HepG2 (cell line): ENCODE measurements around the gene CSNK1D. TPM values are rescaled to one million over a fixed set of nuclear protein-coding genes. Genes with fewer than 3 reads are reported as not detected.

Source experiments
- ATRX ChIP-seq: sonication (generic); formaldehyde crosslinking; IDR thresholded peaks from 2 replicates; pipeline ENCODE4 v1.4.0; 2020; ENCODE audit warnings: missing genetic modification reagents, borderline replicate concordance
- CENPBD1 ChIP-seq: sonication (generic); formaldehyde crosslinking; IDR thresholded peaks from 2 replicates; pipeline ENCODE4 v1.8.0; 2022; ENCODE audit warnings: missing genetic modification reagents, low read depth, mild to moderate bottlenecking, borderline replicate concordance
- EEA1 ChIP-seq: sonication (generic); formaldehyde crosslinking; IDR thresholded peaks from 2 replicates; pipeline ENCODE4 v1.5.1; 2020; ENCODE audit warnings: mild to moderate bottlenecking, missing genetic modification reagents, borderline replicate concordance
- EHMT2 ChIP-seq: fragments of 200-600 bp; sonication (generic); IDR thresholded peaks from 2 replicates; pipeline ENCODE4 v1.7.0; 2017; ENCODE audit warnings: antibody characterized with exemption, low read depth, low read length, borderline replicate concordance
- FOXO4 ChIP-seq: sonication (generic); formaldehyde crosslinking; conservative IDR thresholded peaks from 2 replicates; pipeline ENCODE4 v1.8.1; 2023; ENCODE audit warnings: missing genetic modification reagents
- HES4 ChIP-seq: sonication (generic); formaldehyde crosslinking; IDR thresholded peaks from 2 replicates; pipeline ENCODE4 v1.9.0; 2021; ENCODE audit warnings: mild to moderate bottlenecking, missing genetic modification reagents, borderline replicate concordance
- PLRG1 ChIP-seq: fragments of 450-650 bp; conservative IDR thresholded peaks from 2 replicates; pipeline ENCODE4 v1.6.1; 2016
- RARA ChIP-seq: IDR thresholded peaks from 2 replicates; pipeline ENCODE4 v1.6.1; 2016; ENCODE audit warnings: missing genetic modification reagents, missing compliant biosample characterization
- TOPORS ChIP-seq: sonication (generic); formaldehyde crosslinking; IDR thresholded peaks from 2 replicates; pipeline ENCODE4 v1.8.0; 2023; ENCODE audit warnings: mild to moderate bottlenecking, missing genetic modification reagents
- ZBTB40 ChIP-seq, 2 experiments: fragments of 450-650 bp in 1 of 2; sonication (generic) in 1 of 2; formaldehyde crosslinking in 1 of 2; IDR thresholded peaks; 2 replicates each; pipeline versions ENCODE4 v1.6.1 to v1.8.0; 2016 to 2022; ENCODE audit warnings: antibody characterized with exemption in 1 of 2, mild to moderate bottlenecking in 1 of 2, missing genetic modification reagents in 1 of 2
- ZNF136 ChIP-seq: sonication (generic); formaldehyde crosslinking; IDR thresholded peaks from 2 replicates; pipeline ENCODE4 v1.8.1; 2022; ENCODE audit warnings: low read depth, mild to moderate bottlenecking, moderate library complexity, missing genetic modification reagents
- ZNF570 ChIP-seq: sonication (generic); formaldehyde crosslinking; IDR thresholded peaks from 2 replicates; pipeline ENCODE4 v1.4.0; 2020; ENCODE audit warnings: mild to moderate bottlenecking, missing genetic modification reagents, borderline replicate concordance
- ZNF615 ChIP-seq: sonication (generic); formaldehyde crosslinking; IDR thresholded peaks from 2 replicates; pipeline ENCODE4 v1.5.0; 2020; ENCODE audit warnings: mild to moderate bottlenecking, missing genetic modification reagents, borderline replicate concordance
- ZNF792 ChIP-seq: IDR thresholded peaks from 2 replicates; pipeline ENCODE4 v1.6.1; 2016
- ZSCAN31 ChIP-seq: sonication (generic); formaldehyde crosslinking; IDR thresholded peaks from 2 replicates; pipeline ENCODE4 v1.5.0; 2020; ENCODE audit warnings: low read depth, mild to moderate bottlenecking, missing genetic modification reagents
- ZSCAN9 ChIP-seq: IDR thresholded peaks from 2 replicates; pipeline ENCODE4 v1.6.1; 2016; ENCODE audit warnings: borderline replicate concordance
- polyA plus RNA-seq, 8 experiments: library from polyadenylated mRNA; depleted of rRNA in 3 of 8; stranded (reverse) in 7 of 8; unstranded in 1 of 8; fragments of >200 nt; fragmentation: Illumina TruSeq in 4 of 8; extraction: Trizol in 4 of 8; gene quantifications; 2 replicates each; pipeline versions ENCODE4 v1.2.1 to v1.2.3, GENCODE V29; 2011 to 2016; ENCODE audit warnings: low read depth in 4 of 8, missing spikeins in 1 of 8, mixed read lengths in 1 of 8; ENCODE audit not compliant: insufficient read depth in 1 of 8
- total RNA-seq, 5 experiments: library from RNA; depleted of rRNA; stranded (reverse); fragments of >200 nt; fragmentation: Illumina TruSeq; extraction: Trizol; gene quantifications; 2 replicates each; pipeline ENCODE4 v1.2.3, GENCODE V29; 2016; ENCODE audit warnings: low read depth in 1 of 5

CSNK1D gene
- total and polyA plus RNA-seq, 2 of the 13 experiments (the other 11 are each of a cell fraction or from before 2014, with no cell fraction given): 31.5 to 128 TPM

GRCh38 chr17:82216301-82217119 lies 57.0 kb downstream of the CSNK1D start (continued):
- no peak; the same call in 1 of the 2 replicates for TF ChIP-seq ZNF570 (CRISPR knock-in tag)
- TF ChIP-seq ZSCAN9 (CRISPR knock-in tag): no peak
- 0 out of 2 replicates have a peak, but pooled peaks have one; percentile 10 for TF ChIP-seq EEA1
- TF ChIP-seq ZNF615 (CRISPR knock-in tag): no peak
- TF ChIP-seq ATRX: no peak
- TF ChIP-seq ZBTB40 (IDR thresholded peaks at IDR 0.05): no peak
- TF ChIP-seq ZBTB40 (CRISPR knock-in tag; IDR thresholded peaks at IDR 0.05): no peak
- 0 out of 2 replicates have a peak, but pooled peaks have one; percentile 14 for TF ChIP-seq HES4 (CRISPR knock-in tag)
- no peak for TF ChIP-seq ZNF136 (CRISPR knock-in tag)
- TF ChIP-seq TOPORS (CRISPR knock-in tag): no peak
- TF ChIP-seq CENPBD1 (CRISPR knock-in tag): no peak
- peak; percentile 98 for TF ChIP-seq RARA (CRISPR knock-in tag)
- 0 out of 2 replicates have a peak, but pooled peaks have one; percentile 21 for TF ChIP-seq FOXO4 (CRISPR knock-in tag)
- no peak for TF ChIP-seq PLRG1
- no peak; the same call in 1 of the 2 replicates for TF ChIP-seq ZNF792 (CRISPR knock-in tag)
- no peak for TF ChIP-seq ZSCAN31
- no peak for TF ChIP-seq EHMT2
